ENCODE data around the gene MGRN1. TPM values are rescaled to one million over a fixed set of nuclear protein-coding genes. Genes with fewer than 3 reads are reported as not detected.

MGRN1 gene
- polyA plus RNA-seq (2013), result 34.2 TPM

DNA sequence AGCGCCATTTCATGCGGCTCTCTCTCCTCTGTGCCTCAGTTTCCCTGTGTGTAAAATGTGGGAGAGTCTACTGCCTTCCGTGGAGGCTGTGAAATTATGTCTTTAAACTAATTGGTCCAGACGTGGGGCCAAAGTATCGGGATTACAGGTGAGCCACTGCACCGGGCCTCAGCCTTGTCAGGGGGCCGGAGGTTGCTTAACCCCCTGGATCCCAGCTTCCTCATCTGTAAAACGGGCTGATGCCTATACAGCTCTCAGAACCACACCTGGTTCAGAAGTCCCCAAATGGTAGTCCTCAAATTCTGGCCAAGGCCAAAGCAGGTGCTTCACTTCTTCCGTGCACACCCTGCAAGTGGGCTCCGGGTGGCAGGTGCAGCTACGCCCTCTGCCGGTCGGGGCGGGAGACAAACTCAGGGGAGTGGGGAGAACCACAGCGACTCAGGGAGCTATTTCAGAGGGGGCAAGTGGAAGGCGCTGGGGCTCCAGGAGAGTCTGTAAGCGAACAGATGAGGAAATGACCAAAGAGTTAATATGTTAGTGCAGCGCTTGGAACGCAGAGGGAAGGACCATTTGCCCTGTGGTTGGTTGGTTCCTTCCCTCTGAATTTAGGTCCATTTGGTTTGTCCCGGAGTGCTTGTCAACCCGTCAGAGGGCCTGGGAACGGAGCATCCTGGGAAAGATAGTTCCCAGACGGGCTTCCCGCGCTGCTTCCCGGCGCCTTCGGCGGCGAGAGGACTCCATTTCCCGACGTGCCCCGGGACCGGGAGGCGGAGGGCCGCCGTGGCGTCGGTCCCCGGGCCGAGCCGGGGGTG is at the start of gene MGRN1:
Gene MGRN1, plus strand, starts transcription at position 812 of the 812 bp plus-strand sequence. CDS start 135 bp downstream, outside the sequence.
- DNase-seq, result peak; percentile 96 to 97 (median 97)
- 12% methylated on average over 40 of the region's 42 CpGs for WGBS (ENCODE audit: insufficient coverage)
- POLR2A ChIA-PET, result interaction anchor here (0.6 to 2.2 kb wide), 3 partner anchors 9 to 77 kb away, joined by 3 to 11 read pairs (median 6); partner anchors contain the start of gene UBALD1

DNA sequence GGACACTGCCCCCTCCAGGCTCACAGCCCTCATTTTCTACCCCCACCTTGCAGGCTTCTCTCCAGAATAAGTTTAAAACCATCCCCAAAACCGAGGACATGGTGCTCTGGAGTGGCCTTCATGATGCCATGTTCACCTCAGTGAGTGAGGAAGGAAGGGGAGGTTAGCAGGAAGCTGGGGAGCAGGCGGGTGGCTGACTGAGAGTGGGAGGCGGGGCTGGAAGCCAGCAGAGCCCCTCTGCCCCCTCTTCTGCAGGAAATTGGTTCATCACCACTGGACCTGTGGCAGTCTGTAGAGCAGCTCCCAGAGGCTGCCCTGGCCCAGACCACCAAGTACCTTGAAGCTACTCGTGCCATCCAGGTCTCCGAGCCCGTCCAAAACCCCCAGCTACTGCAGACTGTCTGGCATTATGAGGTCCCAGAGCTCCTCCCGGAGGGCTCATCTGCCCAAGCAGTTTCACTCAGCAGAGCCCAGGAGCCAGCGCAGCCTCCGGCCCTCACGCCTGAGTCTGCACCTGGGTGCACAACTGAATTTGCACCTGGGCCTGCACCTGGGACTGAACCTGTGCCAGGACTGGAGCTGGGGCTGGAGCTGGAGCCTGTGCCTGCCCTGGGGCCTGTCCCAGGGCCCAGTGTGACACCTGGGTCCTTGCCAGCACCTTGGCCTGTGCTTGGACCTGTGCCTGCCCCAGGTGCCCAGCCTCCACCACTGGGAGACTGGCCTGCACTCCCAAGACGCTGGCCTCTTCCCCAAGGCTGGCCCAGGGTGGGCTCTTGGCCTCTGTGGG is 49.5 kb upstream of the MGRN1 start:
- DNase-seq, result peak; percentile 15 to 48 (median 42)
- Histone ChIP-seq H3K4me3 (ENCODE audit: control insufficient read depth in 1 of 7, extremely low read depth in 1 of 7, insufficient read depth in 4 of 7, low read depth in 2 of 7, low read length in 6 of 7) (peak overlapping the region in 3 of 7 experiments; percentile 14 to 46 (median 28)), H3K36me3 (ENCODE audit: control insufficient read depth in 4 of 4, insufficient read depth in 4 of 4, low read length in 3 of 4) (no peaks in the 10 kb centered on the region), H3K9me3 (ENCODE audit: control extremely low read depth in 1 of 5, control insufficient read depth in 4 of 5, insufficient read depth in 2 of 5, low read depth in 1 of 5, low read length in 4 of 5) (no peaks in the 10 kb centered on the region), H3K27ac (ENCODE audit: insufficient read depth in 1 of 2, low read depth in 1 of 2, low read length in 2 of 2, poor library complexity in 1 of 2, severe bottlenecking in 2 of 2) (no peak overlapping the region), H3K27me3 (replicated peaks in 2 of 5; ENCODE audit: control insufficient read depth in 4 of 5, insufficient read depth in 5 of 5, low read length in 4 of 5) (no peaks in the 10 kb centered on the region), H3K4me1 (ENCODE audit: control extremely low read depth in 1 of 4, control insufficient read depth in 4 of 4, insufficient read depth in 4 of 4, low read length in 3 of 4) (peaks cover 0 to 22% (median 13%) of the 10 kb centered on the region in 4 experiments)
- ChIA-PET CTCF (interaction anchor here (0.6 to 1.7 kb wide), 15 partner anchors 10 to 185 kb away, joined by 3 to 6 read pairs (median 3); partner anchors contain the start of genes C16orf96, CDIP1 and HMOX2), POLR2A (interaction anchor here (1.0 kb wide), 1 partner anchor 25 kb away, joined by 3 read pairs; no protein-coding TSS in a partner anchor)
- 41% methylated on average over 11 of the region's 11 CpGs for WGBS (ENCODE audit: insufficient coverage)

More for the DNA sequence above, at the start of gene MGRN1:
- Histone ChIP-seq H3K27me3 (replicated peaks in 2 of 5; ENCODE audit: control insufficient read depth in 4 of 5, insufficient read depth in 5 of 5, low read length in 4 of 5) (no peaks in the 10 kb centered on the region), H3K4me1 (ENCODE audit: control extremely low read depth in 1 of 4, control insufficient read depth in 4 of 4, insufficient read depth in 4 of 4, low read length in 3 of 4) (peaks cover 0 to 27% (median 22%) of the 10 kb centered on the region in 4 experiments), H3K36me3 (ENCODE audit: control insufficient read depth in 4 of 4, insufficient read depth in 4 of 4, low read length in 3 of 4) (peaks cover 0 to 4% (median 0%) of the 10 kb centered on the region in 4 experiments), H3K27ac (ENCODE audit: insufficient read depth in 1 of 2, low read depth in 1 of 2, low read length in 2 of 2, poor library complexity in 1 of 2, severe bottlenecking in 2 of 2) (peak within 1 kb of the TSS; percentile 98 to 99), H3K4me3 (ENCODE audit: control insufficient read depth in 1 of 7, extremely low read depth in 1 of 7, insufficient read depth in 4 of 7, low read depth in 2 of 7, low read length in 6 of 7) (peak within 1 kb of the TSS; percentile 78 to 94 (median 90)), H3K9me3 (ENCODE audit: control extremely low read depth in 1 of 5, control insufficient read depth in 4 of 5, insufficient read depth in 2 of 5, low read depth in 1 of 5, low read length in 4 of 5) (no peaks in the 10 kb centered on the region)
- CTCF ChIA-PET, result interaction anchor here (0.7 to 4.6 kb wide), 14 partner anchors 8 to 146 kb away, joined by 3 to 27 read pairs (median 4); partner anchors contain the start of genes DNAAF8 and UBALD1

DNA sequence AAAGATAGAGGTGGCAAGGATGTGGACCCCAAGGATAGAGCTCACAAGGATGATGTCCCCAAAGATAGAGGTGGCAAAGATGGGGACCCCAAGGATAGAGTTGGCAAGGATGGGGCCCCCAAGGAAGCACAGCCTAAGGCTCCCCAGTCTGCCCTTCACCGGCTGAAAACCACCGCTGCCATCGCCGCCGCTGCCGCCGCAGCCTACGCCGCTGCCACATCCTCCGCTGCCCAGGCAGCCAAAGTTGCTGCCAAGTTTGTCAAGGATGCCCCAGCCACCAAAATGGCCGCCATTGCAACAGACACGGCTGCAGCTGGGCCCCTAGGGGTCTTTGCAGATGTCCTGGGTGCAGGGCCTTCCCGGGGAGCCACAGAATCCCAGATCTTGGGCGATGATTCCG is 48.6 kb upstream of the MGRN1 start:
- Histone ChIP-seq H3K9me3 (ENCODE audit: control extremely low read depth in 1 of 5, control insufficient read depth in 4 of 5, insufficient read depth in 2 of 5, low read depth in 1 of 5, low read length in 4 of 5) (no peaks in the 10 kb centered on the region), H3K27me3 (replicated peaks in 2 of 5; ENCODE audit: control insufficient read depth in 4 of 5, insufficient read depth in 5 of 5, low read length in 4 of 5) (no peaks in the 10 kb centered on the region), H3K4me1 (ENCODE audit: control extremely low read depth in 1 of 4, control insufficient read depth in 4 of 4, insufficient read depth in 4 of 4, low read length in 3 of 4) (peaks cover 0 to 20% (median 13%) of the 10 kb centered on the region in 4 experiments), H3K36me3 (ENCODE audit: control insufficient read depth in 4 of 4, insufficient read depth in 4 of 4, low read length in 3 of 4) (no peaks in the 10 kb centered on the region), H3K4me3 (ENCODE audit: control insufficient read depth in 1 of 7, extremely low read depth in 1 of 7, insufficient read depth in 4 of 7, low read depth in 2 of 7, low read length in 6 of 7) (no peak overlapping the region), H3K27ac (ENCODE audit: insufficient read depth in 1 of 2, low read depth in 1 of 2, low read length in 2 of 2, poor library complexity in 1 of 2, severe bottlenecking in 2 of 2) (no peak overlapping the region)
- ChIA-PET CTCF (interaction anchor here (1.0 to 1.7 kb wide), 5 partner anchors 10 to 58 kb away, joined by 3 to 5 read pairs (median 4); no protein-coding TSS in a partner anchor), POLR2A (interaction anchor here (1.0 kb wide), 1 partner anchor 26 kb away, joined by 3 read pairs; no protein-coding TSS in a partner anchor)
- DNase-seq, result no peak
- 96% methylated on average over 14 of the region's 15 CpGs for WGBS (ENCODE audit: insufficient coverage)

DNA sequence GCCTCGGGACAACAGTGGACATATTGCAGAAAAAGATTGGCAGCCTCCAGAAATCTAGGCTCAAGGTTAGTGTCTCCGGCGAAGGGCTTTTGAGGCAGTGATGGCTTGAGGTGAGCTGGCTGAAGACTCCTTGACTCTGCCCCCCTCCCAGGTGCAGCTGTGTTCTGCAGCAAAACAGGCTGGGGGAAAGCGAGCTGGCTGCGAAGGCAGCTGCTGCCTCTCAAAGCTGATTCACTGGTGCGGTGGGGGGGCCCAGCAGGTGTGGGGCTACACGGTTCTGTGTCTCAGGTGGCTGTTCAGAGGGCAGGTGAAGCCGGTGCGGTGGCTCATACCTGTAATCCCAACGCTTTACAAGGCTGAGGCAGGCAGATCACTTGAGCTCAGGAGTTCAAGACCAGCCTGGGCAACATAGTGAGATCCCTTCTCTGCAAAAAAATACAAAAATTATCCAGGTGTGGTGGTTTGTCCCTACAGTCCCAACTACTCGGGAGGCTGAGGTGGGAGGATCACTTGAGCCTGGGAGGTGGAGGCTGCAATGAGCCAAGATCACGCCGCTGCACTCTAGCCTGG is 45.6 kb upstream of the MGRN1 start:
- Histone ChIP-seq H3K4me3 (ENCODE audit: control insufficient read depth in 1 of 7, extremely low read depth in 1 of 7, insufficient read depth in 4 of 7, low read depth in 2 of 7, low read length in 6 of 7) (no peak overlapping the region), H3K9me3 (ENCODE audit: control extremely low read depth in 1 of 5, control insufficient read depth in 4 of 5, insufficient read depth in 2 of 5, low read depth in 1 of 5, low read length in 4 of 5) (no peaks in the 10 kb centered on the region), H3K4me1 (ENCODE audit: control extremely low read depth in 1 of 4, control insufficient read depth in 4 of 4, insufficient read depth in 4 of 4, low read length in 3 of 4) (peaks cover 0 to 15% (median 13%) of the 10 kb centered on the region in 4 experiments), H3K27ac (ENCODE audit: insufficient read depth in 1 of 2, low read depth in 1 of 2, low read length in 2 of 2, poor library complexity in 1 of 2, severe bottlenecking in 2 of 2) (no peak overlapping the region), H3K36me3 (ENCODE audit: control insufficient read depth in 4 of 4, insufficient read depth in 4 of 4, low read length in 3 of 4) (no peaks in the 10 kb centered on the region), H3K27me3 (replicated peaks in 2 of 5; ENCODE audit: control insufficient read depth in 4 of 5, insufficient read depth in 5 of 5, low read length in 4 of 5) (no peaks in the 10 kb centered on the region)
- 98% methylated on average over 11 of the region's 13 CpGs for WGBS (ENCODE audit: insufficient coverage)
- ChIA-PET CTCF (interaction anchor here (0.6 to 2.6 kb wide), 8 partner anchors 14 to 74 kb away, joined by 3 to 12 read pairs (median 3); no protein-coding TSS in a partner anchor), POLR2A (no interaction called here)
- no peak for DNase-seq

DNA sequence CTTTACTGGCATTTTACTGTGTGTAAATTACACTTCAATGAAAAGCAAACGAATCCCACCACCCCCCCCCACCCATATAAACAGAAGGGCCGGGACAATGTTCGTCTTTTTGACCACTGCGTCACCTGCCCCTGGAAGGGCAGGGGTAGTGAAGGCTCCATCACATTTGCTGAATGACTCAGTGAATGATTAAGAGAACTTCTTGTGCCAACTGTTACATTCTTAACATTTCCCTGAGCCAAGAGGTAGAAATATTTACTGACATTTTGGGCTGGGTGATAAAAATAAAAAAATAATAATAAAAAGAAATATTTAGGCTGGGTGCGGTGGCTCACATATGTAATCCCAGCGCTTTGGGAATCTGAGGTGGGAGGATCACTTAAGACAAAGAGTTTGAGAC is 44.4 kb upstream of the MGRN1 start:
- DNase-seq, result no peak
- no peaks in the 10 kb centered on the region for H3K9me3 ChIP-seq (ENCODE audit: control extremely low read depth in 1 of 5, control insufficient read depth in 4 of 5, insufficient read depth in 2 of 5, low read depth in 1 of 5, low read length in 4 of 5)
- no peak overlapping the region for H3K27ac ChIP-seq (ENCODE audit: insufficient read depth in 1 of 2, low read depth in 1 of 2, low read length in 2 of 2, poor library complexity in 1 of 2, severe bottlenecking in 2 of 2)
- H3K27me3 ChIP-seq (replicated peaks in 2 of 5; ENCODE audit: control insufficient read depth in 4 of 5, insufficient read depth in 5 of 5, low read length in 4 of 5), result no peaks in the 10 kb centered on the region
- ChIA-PET CTCF (interaction anchor here (1.5 to 2.4 kb wide), 3 partner anchors 11 to 73 kb away, joined by 3 to 12 read pairs (median 4); no protein-coding TSS in a partner anchor), POLR2A (no interaction called here)
- WGBS (ENCODE audit: insufficient coverage), result 100% methylated on average over 1 of the region's 6 CpGs
- peaks cover 0 to 5% (median 4%) of the 10 kb centered on the region in 4 experiments for H3K4me1 ChIP-seq (ENCODE audit: control extremely low read depth in 1 of 4, control insufficient read depth in 4 of 4, insufficient read depth in 4 of 4, low read length in 3 of 4)
- no peaks in the 10 kb centered on the region for H3K36me3 ChIP-seq (ENCODE audit: control insufficient read depth in 4 of 4, insufficient read depth in 4 of 4, low read length in 3 of 4)
- H3K4me3 ChIP-seq (ENCODE audit: control insufficient read depth in 1 of 7, extremely low read depth in 1 of 7, insufficient read depth in 4 of 7, low read depth in 2 of 7, low read length in 6 of 7), result no peak overlapping the region

DNA sequence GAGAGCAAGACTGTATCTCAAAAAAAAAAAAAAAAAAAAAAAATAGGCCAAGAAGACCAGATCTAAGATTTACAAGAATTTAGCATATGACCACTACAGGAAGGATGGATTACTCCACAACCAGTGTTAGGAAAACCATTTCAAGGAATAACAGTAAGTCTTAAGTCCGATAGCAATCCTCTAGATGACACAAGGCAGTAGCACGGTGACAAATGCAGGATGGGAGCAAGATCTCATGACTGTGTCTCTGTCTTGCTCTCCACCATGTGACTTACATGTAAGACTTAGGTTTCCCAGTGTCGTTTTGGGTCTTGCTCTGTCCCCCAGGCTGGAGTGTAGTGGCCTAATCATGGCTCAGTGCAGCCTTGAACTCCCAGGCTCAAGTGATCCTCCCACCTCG is 40.7 kb upstream of the MGRN1 start:
- WGBS (ENCODE audit: insufficient coverage), result 93% methylated on average over 3 of the region's 4 CpGs
- DNase-seq, result no peak
- H3K9me3 ChIP-seq (ENCODE audit: control extremely low read depth in 1 of 5, control insufficient read depth in 4 of 5, insufficient read depth in 2 of 5, low read depth in 1 of 5, low read length in 4 of 5), result peaks cover 0 to 7% (median 6%) of the 10 kb centered on the region in 5 experiments
- H3K27me3 ChIP-seq (replicated peaks in 2 of 5; ENCODE audit: control insufficient read depth in 4 of 5, insufficient read depth in 5 of 5, low read length in 4 of 5), result peaks cover 0 to 11% (median 0%) of the 10 kb centered on the region in 5 experiments
- no peaks in the 10 kb centered on the region for H3K36me3 ChIP-seq (ENCODE audit: control insufficient read depth in 4 of 4, insufficient read depth in 4 of 4, low read length in 3 of 4)
- peaks cover 0 to 2% (median 0%) of the 10 kb centered on the region in 4 experiments for H3K4me1 ChIP-seq (ENCODE audit: control extremely low read depth in 1 of 4, control insufficient read depth in 4 of 4, insufficient read depth in 4 of 4, low read length in 3 of 4)
- CTCF ChIA-PET, result interaction anchor here (0.7 to 5.2 kb wide), 3 partner anchors 15 to 74 kb away, joined by 3 to 105 read pairs (median 3); no protein-coding TSS in a partner anchor
- no peak overlapping the region for H3K4me3 ChIP-seq (ENCODE audit: control insufficient read depth in 1 of 7, extremely low read depth in 1 of 7, insufficient read depth in 4 of 7, low read depth in 2 of 7, low read length in 6 of 7)
- H3K27ac ChIP-seq (ENCODE audit: insufficient read depth in 1 of 2, low read depth in 1 of 2, low read length in 2 of 2, poor library complexity in 1 of 2, severe bottlenecking in 2 of 2), result no peak overlapping the region
- POLR2A ChIA-PET, result no interaction called here

Measured in common myeloid progenitor, CD34-positive (primary cell).